ENCODE results near the gene ACOT11. TPM values are rescaled to one million over a fixed set of nuclear protein-coding genes. Genes with fewer than 3 reads are reported as not detected.
A peak's percentile ranks its signal among the peaks of the same experiment; 100 is the strongest.

ACOT11 gene
- total RNA-seq, 2 donors from 2014 or later = 1.4 to 1.5 TPM

DNA sequence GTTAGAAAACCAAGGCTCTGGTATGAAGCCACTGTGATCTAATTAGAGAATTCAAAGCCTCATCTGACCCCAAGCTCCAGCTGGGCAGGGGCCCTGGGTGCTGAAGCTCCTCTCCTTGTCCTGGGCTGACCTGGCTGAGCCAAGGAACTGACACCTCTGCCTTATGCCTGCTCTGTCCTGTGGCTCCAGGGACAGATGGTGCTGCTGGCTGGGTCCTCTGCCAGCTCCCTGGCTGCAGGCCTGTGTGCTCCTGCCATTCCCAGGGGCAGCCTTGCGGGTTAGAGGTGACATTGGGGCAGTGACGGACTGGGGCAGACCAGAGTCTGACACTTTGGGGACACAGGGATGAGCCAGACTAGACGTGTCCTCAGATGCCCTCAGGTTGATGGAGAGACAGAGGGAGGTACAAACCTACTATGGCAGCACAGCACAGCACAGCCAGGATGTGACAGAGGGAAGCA is 11.8 kb downstream of the ACOT11 start:
- peaks cover 0 to 3% of the 10 kb centered on the region in 2 donors for H3K36me3 Mint-ChIP-seq (ENCODE audit: insufficient read depth in 2 of 2)
- H3K27me3 Mint-ChIP-seq (ENCODE audit: low read depth) = peaks cover 10% of the 10 kb centered on the region
- no peak overlapping the region for H3K27ac Mint-ChIP-seq
- no peak for ATAC-seq (replicated peaks in 1 of 2)
- no peak for DNase-seq
- H3K9me3 Mint-ChIP-seq = peaks cover 3% of the 10 kb centered on the region in 2 donors
- H3K4me3 Mint-ChIP-seq = no peak overlapping the region
- no peaks in the 10 kb centered on the region for H3K4me1 Mint-ChIP-seq (ENCODE audit: low read depth)

DNA sequence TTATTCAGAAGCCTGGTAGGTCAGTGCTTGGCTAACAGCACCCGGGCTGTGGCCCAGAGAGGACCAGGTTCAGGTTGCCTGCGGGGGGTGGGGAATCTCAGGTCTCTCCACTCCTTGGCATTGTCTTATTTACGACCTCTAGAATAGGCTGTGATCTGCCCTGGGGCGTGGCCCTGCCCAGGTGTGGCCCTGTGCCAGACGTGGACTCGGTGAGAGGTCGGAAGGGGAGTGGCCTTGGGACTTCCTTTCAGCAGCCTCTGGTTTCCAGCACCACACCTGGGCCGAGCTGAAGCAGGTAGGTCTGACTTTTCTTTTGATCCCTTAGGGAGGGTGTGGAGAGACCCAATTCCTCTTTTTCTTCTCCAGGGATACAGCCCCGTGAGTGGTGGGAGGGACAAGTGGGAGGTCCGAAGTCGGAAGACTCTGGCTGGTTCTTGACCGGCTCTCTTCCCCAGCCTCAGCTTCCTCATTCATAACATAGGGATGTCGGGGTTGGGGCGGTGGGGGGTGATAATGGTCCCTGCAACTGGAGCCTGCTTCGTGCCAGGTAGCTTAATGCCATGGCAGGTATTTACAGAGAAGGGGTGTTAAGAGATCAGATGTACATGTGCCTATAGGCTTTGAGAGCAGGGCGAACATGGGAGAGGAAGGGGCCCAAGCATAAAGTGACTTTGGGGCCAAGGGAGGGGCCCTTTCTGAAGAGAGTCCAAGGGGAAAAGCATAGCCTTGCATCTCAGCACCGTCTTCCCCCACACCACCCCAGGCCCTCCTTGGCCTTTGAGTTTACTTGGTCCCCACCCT is 16.5 kb downstream of the ACOT11 start:
- no peaks in the 10 kb centered on the region for H3K27me3 Mint-ChIP-seq (ENCODE audit: low read depth)
- no peak overlapping the region for H3K27ac Mint-ChIP-seq
- H3K36me3 Mint-ChIP-seq (ENCODE audit: insufficient read depth in 2 of 2) = no peaks in the 10 kb centered on the region
- DNase-seq (no peak), ATAC-seq (replicated peaks in 1 of 2) (no peak)
- H3K4me1 Mint-ChIP-seq (ENCODE audit: low read depth) = no peaks in the 10 kb centered on the region
- H3K4me3 Mint-ChIP-seq = no peak overlapping the region
- H3K9me3 Mint-ChIP-seq = no peaks in the 10 kb centered on the region

DNA sequence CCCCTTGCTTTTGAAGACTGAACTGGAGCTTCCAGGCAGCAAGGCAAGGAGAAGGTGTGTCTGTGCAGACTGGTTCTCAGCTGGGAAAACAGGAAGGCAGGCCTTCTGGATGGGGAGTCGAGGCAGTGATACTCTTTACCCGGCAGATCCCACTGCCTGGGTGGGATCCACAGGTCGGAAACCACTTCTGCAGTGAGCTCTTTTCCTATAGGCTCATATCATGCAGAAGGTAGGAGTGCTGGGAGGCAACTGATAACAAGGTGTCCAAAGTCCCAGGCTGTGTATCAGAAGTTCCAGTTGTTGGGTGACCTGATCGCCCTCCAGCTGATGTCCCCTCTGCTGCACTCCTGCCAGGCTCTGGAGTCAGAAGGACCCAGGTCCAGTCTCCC is 17.1 kb downstream of the ACOT11 start:
- H3K36me3 Mint-ChIP-seq (ENCODE audit: insufficient read depth in 2 of 2) = no peaks in the 10 kb centered on the region
- H3K4me3 Mint-ChIP-seq = no peak overlapping the region
- ATAC-seq (replicated peaks in 1 of 2) (no peak), DNase-seq (no peak)
- H3K27ac Mint-ChIP-seq = no peak overlapping the region
- H3K4me1 Mint-ChIP-seq (ENCODE audit: low read depth) = no peaks in the 10 kb centered on the region
- H3K9me3 Mint-ChIP-seq = no peaks in the 10 kb centered on the region
- H3K27me3 Mint-ChIP-seq (ENCODE audit: low read depth) = no peaks in the 10 kb centered on the region

DNA sequence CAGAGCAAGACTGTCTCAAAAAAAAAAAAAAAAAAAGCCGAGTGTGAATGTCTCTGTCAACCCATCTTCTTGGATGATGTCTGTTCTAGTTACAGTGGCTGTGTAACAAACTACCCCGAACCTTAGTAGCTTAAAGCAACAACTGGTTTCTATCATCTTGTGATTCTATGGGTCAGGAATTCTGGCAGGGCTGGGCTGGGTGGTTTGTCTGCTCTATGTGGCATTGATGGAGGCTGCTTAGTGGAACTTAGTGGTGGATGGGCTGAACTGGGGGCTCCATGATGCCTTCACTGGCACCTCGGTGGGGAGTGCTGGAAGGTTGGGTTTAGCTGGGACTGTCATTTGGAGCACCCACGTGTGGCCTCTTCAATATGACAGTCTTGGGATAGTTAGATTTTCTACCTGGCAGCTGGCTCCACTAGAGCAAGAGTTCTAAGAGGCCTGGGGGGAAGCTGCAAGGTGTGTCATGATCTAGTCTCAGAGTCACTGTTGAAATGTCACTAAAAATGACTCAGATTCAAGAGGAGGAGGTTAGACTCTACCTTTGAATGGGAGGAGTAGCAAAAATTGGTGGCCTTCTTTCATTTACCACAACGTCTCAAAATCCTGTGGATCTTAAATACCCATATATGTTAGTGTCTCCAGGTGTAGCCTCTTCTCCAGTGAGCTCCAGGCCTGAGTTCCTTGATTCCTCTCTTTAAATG is 18.6 kb downstream of the ACOT11 start:
- Mint-ChIP-seq H3K9me3 (no peaks in the 10 kb centered on the region), H3K4me1 (ENCODE audit: low read depth) (no peaks in the 10 kb centered on the region), H3K27me3 (ENCODE audit: low read depth) (no peaks in the 10 kb centered on the region), H3K27ac (no peak overlapping the region), H3K36me3 (ENCODE audit: insufficient read depth in 2 of 2) (no peaks in the 10 kb centered on the region), H3K4me3 (no peak overlapping the region)
- ATAC-seq (replicated peaks in 1 of 2) (peak; percentile 40 to 73), DNase-seq (no peak)

GRCh38 chr1:54567961-54568360 is 19.9 kb downstream of the ACOT11 start:
- Mint-ChIP-seq H3K4me3 (no peak overlapping the region), H3K27me3 (ENCODE audit: low read depth) (no peaks in the 10 kb centered on the region), H3K9me3 (no peaks in the 10 kb centered on the region), H3K27ac (no peak overlapping the region), H3K4me1 (ENCODE audit: low read depth) (no peaks in the 10 kb centered on the region), H3K36me3 (ENCODE audit: insufficient read depth in 2 of 2) (no peaks in the 10 kb centered on the region)
- DNase-seq (no peak), ATAC-seq (replicated peaks in 1 of 2) (no peak)

DNA sequence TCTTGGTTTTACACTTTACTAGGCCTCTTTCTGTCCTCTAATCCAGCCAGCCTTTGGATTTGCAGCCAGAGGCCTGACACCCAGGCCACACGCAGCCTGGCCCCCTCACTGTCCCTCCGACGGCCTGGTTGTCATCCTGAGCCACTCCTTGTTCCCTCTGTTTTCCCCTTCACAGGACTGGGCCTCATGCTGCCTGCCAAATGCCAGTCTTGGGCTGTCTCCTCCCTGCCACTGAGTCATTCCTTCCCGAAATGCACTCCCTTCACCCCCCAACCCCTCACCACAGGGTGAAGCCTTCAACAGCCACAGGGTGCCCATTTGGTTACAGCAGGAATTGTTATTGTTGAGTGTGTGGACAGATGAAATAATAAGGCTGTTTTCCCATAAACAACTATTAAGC is 21.3 kb downstream of the ACOT11 start:
- Mint-ChIP-seq H3K9me3 (no peaks in the 10 kb centered on the region), H3K4me1 (ENCODE audit: low read depth) (no peaks in the 10 kb centered on the region), H3K27me3 (ENCODE audit: low read depth) (no peaks in the 10 kb centered on the region), H3K27ac (no peak overlapping the region), H3K4me3 (no peak overlapping the region), H3K36me3 (ENCODE audit: insufficient read depth in 2 of 2) (no peaks in the 10 kb centered on the region)
- ATAC-seq (replicated peaks in 1 of 2) (no peak), DNase-seq (no peak)

DNA sequence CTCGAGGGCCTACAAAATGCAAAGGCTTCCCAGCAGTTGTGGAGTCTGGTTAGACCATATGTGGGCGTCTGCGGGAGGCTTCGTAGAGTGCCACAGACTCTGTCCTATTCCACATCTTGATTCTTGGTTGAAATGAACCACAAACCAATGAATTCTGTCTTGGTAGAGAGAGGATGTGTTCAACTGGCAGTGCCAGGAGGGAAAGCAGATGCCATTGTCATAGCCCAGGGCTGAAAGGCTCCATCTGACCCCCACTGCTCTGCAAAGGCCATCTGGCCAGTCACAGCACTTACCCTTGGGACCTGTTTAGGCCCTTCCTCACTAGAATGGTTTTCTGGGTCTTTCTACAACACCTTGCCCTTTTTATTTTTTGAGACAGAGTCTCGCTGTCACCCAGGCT is 22.1 kb downstream of the ACOT11 start:
- no peak overlapping the region for H3K27ac Mint-ChIP-seq
- H3K9me3 Mint-ChIP-seq = no peaks in the 10 kb centered on the region
- no peaks in the 10 kb centered on the region for H3K36me3 Mint-ChIP-seq (ENCODE audit: insufficient read depth in 2 of 2)
- DNase-seq (no peak), ATAC-seq (replicated peaks in 1 of 2) (no peak)
- H3K27me3 Mint-ChIP-seq (ENCODE audit: low read depth) = no peaks in the 10 kb centered on the region
- no peak overlapping the region for H3K4me3 Mint-ChIP-seq
- no peaks in the 10 kb centered on the region for H3K4me1 Mint-ChIP-seq (ENCODE audit: low read depth)

GRCh38 chr1:54571326-54571725 is 23.3 kb downstream of the ACOT11 start:
- ATAC-seq (replicated peaks in 1 of 2) (no peak), DNase-seq (no peak)
- Mint-ChIP-seq H3K4me3 (no peak overlapping the region), H3K27ac (no peak overlapping the region), H3K27me3 (ENCODE audit: low read depth) (no peaks in the 10 kb centered on the region), H3K36me3 (ENCODE audit: insufficient read depth in 2 of 2) (no peaks in the 10 kb centered on the region), H3K9me3 (no peaks in the 10 kb centered on the region), H3K4me1 (ENCODE audit: low read depth) (no peaks in the 10 kb centered on the region)

DNA sequence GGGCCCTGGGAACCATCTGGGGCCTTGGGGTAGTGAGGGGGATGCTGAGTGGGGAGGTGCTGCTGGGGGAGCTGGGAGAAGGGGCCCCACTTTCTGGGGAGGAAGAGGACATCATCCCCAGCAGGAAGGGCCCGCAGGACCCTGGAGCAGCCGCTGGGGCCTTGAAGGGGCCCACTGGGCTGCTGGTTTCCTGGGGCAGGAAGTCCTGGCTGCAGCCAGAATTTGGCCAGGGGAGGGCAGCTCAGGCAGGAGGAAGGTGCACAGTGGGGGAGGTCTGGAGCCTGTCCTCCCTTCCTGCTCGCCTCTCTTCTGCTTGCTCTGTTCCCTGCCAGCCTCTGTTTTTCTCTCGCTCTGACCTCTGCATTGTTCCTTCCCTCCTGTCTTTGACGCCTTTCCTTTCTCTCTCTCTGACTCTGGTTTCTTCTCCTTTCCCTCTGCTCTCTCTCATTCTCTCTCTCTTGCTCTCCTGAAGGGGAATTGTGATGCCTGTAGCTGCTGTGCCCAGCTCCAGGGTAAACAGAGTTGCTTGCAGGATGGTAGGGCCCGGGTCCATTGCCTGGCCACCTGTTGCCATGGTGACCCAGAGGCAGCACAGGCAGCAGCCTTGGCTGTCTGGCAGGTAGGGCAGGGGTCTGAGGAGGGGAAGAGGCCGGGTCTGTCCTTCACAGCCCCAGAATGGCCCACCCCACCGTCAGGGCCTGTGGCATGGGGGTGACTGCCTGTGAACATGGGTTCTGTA is 23.9 kb downstream of the ACOT11 start:
- no peak for DNase-seq
- Mint-ChIP-seq H3K27me3 (ENCODE audit: low read depth) (no peaks in the 10 kb centered on the region), H3K36me3 (ENCODE audit: insufficient read depth in 2 of 2) (no peaks in the 10 kb centered on the region), H3K4me1 (ENCODE audit: low read depth) (no peaks in the 10 kb centered on the region), H3K27ac (no peak overlapping the region), H3K9me3 (no peaks in the 10 kb centered on the region), H3K4me3 (no peak overlapping the region)
- ATAC-seq (replicated peaks in 1 of 2) = no peak

GRCh38 chr1:54572542-54572850 is 24.5 kb downstream of the ACOT11 start:
- H3K4me3 Mint-ChIP-seq = no peak overlapping the region
- DNase-seq (no peak), ATAC-seq (replicated peaks in 1 of 2) (no peak)
- no peak overlapping the region for H3K27ac Mint-ChIP-seq
- H3K27me3 Mint-ChIP-seq (ENCODE audit: low read depth) = no peaks in the 10 kb centered on the region
- no peaks in the 10 kb centered on the region for H3K4me1 Mint-ChIP-seq (ENCODE audit: low read depth)
- no peaks in the 10 kb centered on the region for H3K9me3 Mint-ChIP-seq
- no peaks in the 10 kb centered on the region for H3K36me3 Mint-ChIP-seq (ENCODE audit: insufficient read depth in 2 of 2)

DNA sequence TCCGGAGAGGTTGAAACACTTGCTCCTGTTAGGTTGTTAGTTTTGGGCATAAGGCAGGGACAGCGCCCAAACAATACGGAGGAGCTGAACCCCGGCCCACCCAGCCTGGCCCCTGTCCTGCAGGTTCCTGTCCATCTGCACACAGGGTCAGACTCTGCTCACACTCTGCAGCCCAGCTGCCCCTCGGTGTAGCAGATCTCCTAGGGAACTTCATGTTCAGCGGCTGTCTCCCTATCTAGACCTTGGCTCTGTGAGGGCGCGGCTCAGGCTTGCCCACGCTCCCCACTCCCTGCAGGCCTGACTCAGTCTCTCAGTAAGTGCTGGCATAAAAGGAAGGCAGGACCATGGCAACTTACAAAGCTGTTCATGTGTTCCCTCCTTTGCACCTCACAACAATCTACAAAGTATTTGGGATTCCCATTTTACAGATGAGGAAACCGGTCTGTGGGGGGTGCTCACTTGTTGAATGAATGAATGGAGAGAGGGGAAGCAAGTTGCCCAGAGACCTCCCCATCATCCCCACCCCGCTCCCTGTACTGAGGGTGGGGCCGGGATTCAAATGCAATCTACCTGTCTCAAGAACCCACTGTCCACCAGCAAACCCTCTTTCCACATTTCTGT is 26.2 kb downstream of the ACOT11 start:
- Mint-ChIP-seq H3K36me3 (ENCODE audit: insufficient read depth in 2 of 2) (no peaks in the 10 kb centered on the region), H3K27ac (no peak overlapping the region), H3K27me3 (ENCODE audit: low read depth) (no peaks in the 10 kb centered on the region), H3K4me3 (no peak overlapping the region), H3K9me3 (no peaks in the 10 kb centered on the region), H3K4me1 (ENCODE audit: low read depth) (no peaks in the 10 kb centered on the region)
- ATAC-seq (replicated peaks in 1 of 2) = no peak
- no peak for DNase-seq

DNA sequence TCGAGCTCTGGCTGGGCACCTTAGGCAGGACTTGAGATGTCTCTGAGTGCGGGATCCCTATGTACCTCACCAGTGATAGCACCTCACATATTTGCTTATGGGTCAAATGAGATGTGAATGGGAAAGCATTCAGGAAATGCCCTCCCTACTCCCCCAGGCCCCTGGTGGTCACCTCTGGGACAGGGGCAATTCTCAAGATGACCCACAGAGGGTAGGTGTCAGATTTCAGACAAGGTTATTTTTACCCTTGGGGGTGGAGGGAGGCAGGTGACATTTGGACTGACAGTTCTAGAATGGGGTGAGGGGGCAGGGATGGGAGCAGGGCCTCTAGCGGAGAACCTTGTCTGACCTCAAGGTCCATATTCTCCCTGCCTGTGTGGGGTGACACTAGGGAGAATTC is 27.1 kb downstream of the ACOT11 start:
- Mint-ChIP-seq H3K4me3 (no peak overlapping the region), H3K9me3 (no peaks in the 10 kb centered on the region), H3K27ac (no peak overlapping the region), H3K27me3 (ENCODE audit: low read depth) (no peaks in the 10 kb centered on the region), H3K36me3 (ENCODE audit: insufficient read depth in 2 of 2) (no peaks in the 10 kb centered on the region), H3K4me1 (ENCODE audit: low read depth) (no peaks in the 10 kb centered on the region)
- DNase-seq (no peak), ATAC-seq (replicated peaks in 1 of 2) (no peak)

DNA sequence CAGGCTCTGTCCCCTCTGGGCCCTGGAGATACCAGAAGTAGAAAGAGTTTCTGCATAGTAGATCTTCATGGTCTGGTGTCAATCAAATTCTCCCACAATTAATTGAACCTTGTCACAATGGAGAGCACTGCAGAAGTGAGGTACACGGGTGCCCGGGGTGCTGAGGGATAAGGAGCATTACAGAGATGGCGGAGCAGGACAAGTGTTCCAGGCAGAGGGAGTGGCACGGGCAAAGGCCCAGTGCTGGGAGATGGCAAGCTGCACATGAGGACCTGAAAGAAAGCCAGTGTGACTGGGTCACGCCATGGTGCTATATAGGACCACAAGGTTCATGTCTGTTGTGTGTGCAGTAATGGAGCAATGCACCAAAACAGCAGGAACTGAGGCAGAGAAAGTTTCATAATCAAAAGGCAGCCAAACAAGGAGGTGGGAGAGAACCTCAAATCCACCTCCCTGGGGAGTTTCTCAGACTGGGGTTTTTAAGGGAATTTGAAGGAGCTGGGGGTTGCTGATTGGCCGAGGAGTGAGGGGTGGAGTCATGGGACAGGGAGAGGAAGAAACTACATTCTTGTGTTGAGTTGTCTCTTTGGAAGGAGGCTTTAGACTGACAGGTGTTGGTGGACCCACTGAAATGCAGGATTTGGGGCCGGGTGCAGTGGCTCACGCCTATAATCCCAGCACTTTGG is 27.7 kb downstream of the ACOT11 start:
- ATAC-seq (replicated peaks in 1 of 2) (no peak), DNase-seq (no peak)
- no peaks in the 10 kb centered on the region for H3K27me3 Mint-ChIP-seq (ENCODE audit: low read depth)
- H3K4me1 Mint-ChIP-seq (ENCODE audit: low read depth) = peaks cover 5% of the 10 kb centered on the region
- H3K4me3 Mint-ChIP-seq = no peak overlapping the region
- H3K36me3 Mint-ChIP-seq (ENCODE audit: insufficient read depth in 2 of 2) = no peaks in the 10 kb centered on the region
- no peaks in the 10 kb centered on the region for H3K9me3 Mint-ChIP-seq
- H3K27ac Mint-ChIP-seq = no peak overlapping the region

Measured in activated T-cell treated with anti-CD3 and anti-CD28 coated beads, Interleukin-2, amount 50 U/mL, for 72 hours (primary cell).